Panc1 (cell line): ENCODE results near the gene LARP4B.

Experiments used
- POLR2AphosphoS5 ChIP-seq: IDR thresholded peaks from 2 replicates; pipeline ENCODE4 v1.6.1; 2012; ENCODE audit warnings: mild to moderate bottlenecking, low read depth, low read length, moderate library complexity
- SIN3A ChIP-seq: IDR thresholded peaks from 2 replicates; pipeline ENCODE4 v1.6.1; 2012; ENCODE audit warnings: low read depth, mild to moderate bottlenecking, low read length, moderate library complexity, borderline replicate concordance; ENCODE audit not compliant: insufficient read depth
- TCF7L2 ChIP-seq: IDR thresholded peaks from 2 replicates; pipeline ENCODE4 v1.6.1; 2011; ENCODE audit warnings: mild to moderate bottlenecking, low read depth, low read length, inconsistent platforms
- TF ChIP-seq, protein P1 (sequence below): fragments of 450-650 bp; IDR thresholded peaks from 2 replicates; pipeline ENCODE4 v1.5.1; 2017; ENCODE audit warnings: mild to moderate bottlenecking

- TF ChIP-seq, protein P1, sequence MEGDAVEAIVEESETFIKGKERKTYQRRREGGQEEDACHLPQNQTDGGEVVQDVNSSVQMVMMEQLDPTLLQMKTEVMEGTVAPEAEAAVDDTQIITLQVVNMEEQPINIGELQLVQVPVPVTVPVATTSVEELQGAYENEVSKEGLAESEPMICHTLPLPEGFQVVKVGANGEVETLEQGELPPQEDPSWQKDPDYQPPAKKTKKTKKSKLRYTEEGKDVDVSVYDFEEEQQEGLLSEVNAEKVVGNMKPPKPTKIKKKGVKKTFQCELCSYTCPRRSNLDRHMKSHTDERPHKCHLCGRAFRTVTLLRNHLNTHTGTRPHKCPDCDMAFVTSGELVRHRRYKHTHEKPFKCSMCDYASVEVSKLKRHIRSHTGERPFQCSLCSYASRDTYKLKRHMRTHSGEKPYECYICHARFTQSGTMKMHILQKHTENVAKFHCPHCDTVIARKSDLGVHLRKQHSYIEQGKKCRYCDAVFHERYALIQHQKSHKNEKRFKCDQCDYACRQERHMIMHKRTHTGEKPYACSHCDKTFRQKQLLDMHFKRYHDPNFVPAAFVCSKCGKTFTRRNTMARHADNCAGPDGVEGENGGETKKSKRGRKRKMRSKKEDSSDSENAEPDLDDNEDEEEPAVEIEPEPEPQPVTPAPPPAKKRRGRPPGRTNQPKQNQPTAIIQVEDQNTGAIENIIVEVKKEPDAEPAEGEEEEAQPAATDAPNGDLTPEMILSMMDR: no peak
- no peak for TF ChIP-seq SIN3A
- no peak for TF ChIP-seq POLR2AphosphoS5
- TF ChIP-seq TCF7L2: no peak
These were observed 38.1 kb upstream of the LARP4B start for GRCh38 chr10:969473-970150.
